Stimulated activated CD8-positive, alpha-beta memory T cell treated with anti-CD3 and anti-CD28 coated beads, Interleukin-12 subunit alpha, Interleukin-12 subunit beta, amount 100 ng/mL, for 4 hours (primary cell): Measurements from ENCODE around the gene PSG3.
"Not testable (repeated sequence)": the region's sequence is repeated elsewhere in the genome, so short reads cannot be mapped to it uniquely, and the experiment has no call there.

Source experiments
- DNase-seq: peaks from one replicate; pipeline ENCODE4 v3.0.0-alpha.2; 2020; ENCODE audit warnings: low read depth

PSG3 gene

GRCh38 chr19:42695811-42696503 is 44.3 kb downstream of the PSG3 start:
- no peak for DNase-seq

- no peak for DNase-seq
Observed at GRCh38 chr19:42693760-42694350, 46.4 kb downstream of the PSG3 start.

- DNase-seq: no peak
Observed at GRCh38 chr19:42683917-42684513, 56.3 kb downstream of the PSG3 start.

GRCh38 chr19:42676326-42676725 is 64.0 kb downstream of the PSG3 start:
- not testable (repeated sequence) for DNase-seq

- not testable (repeated sequence) for DNase-seq
Observed at GRCh38 chr19:42674549-42674948, 65.7 kb downstream of the PSG3 start.
